ENCODE results near the gene ARAF. TPM values are rescaled to one million over a fixed set of nuclear protein-coding genes. Genes with fewer than 3 reads are reported as not detected.
A peak's percentile ranks its signal among the peaks of the same experiment; 100 is the strongest.

The ARAF gene
- total RNA-seq, 1 experiment from 2014 or later, result 63.5 TPM

- H3K27ac Mint-ChIP-seq (ENCODE audit: low read depth, unreplicated experiment), result no peak overlapping the region
- no peak for TF ChIP-seq CTCF (IDR thresholded peaks at IDR 0.05; ENCODE audit: unreplicated experiment)
- ChIA-PET CTCF (interaction anchor here (0.8 kb wide), 1 partner anchor 74 kb away, joined by 3 read pairs; no protein-coding TSS in a partner anchor), POLR2A (interaction anchor here (0.8 kb wide), 1 partner anchor 32 kb away, joined by 3 read pairs; the partner anchor contains the start of gene TIMP1)
- H3K4me1 Mint-ChIP-seq (ENCODE audit: insufficient read depth, unreplicated experiment), result no peaks in the 10 kb centered on the region
- intact Hi-C loops (cut with micrococcal nuclease), result no loop called here
- DNase-seq (ENCODE audit: unreplicated experiment), result no peak
- no peaks in the 10 kb centered on the region for H3K36me3 Mint-ChIP-seq (ENCODE audit: insufficient read depth, unreplicated experiment)
- no peaks in the 10 kb centered on the region for H3K27me3 Mint-ChIP-seq (ENCODE audit: insufficient read depth, unreplicated experiment)
- H3K9me3 Mint-ChIP-seq (ENCODE audit: unreplicated experiment), result no peaks in the 10 kb centered on the region
- BruUV-seq (replicated peaks), result no TSS peak
- no peak overlapping the region for H3K4me3 Mint-ChIP-seq (ENCODE audit: unreplicated experiment)
Measured at GRCh38 chrX:47614618-47615017, 53.6 kb downstream of the ARAF start.

- ChIA-PET POLR2A (no interaction called here), CTCF (no interaction called here)
- no TSS peak for BruUV-seq (replicated peaks)
- Mint-ChIP-seq H3K4me3 (ENCODE audit: unreplicated experiment) (peak overlapping the region; percentile 59), H3K27me3 (ENCODE audit: insufficient read depth, unreplicated experiment) (no peaks in the 10 kb centered on the region), H3K9me3 (ENCODE audit: unreplicated experiment) (no peaks in the 10 kb centered on the region), H3K4me1 (ENCODE audit: insufficient read depth, unreplicated experiment) (no peaks in the 10 kb centered on the region), H3K36me3 (ENCODE audit: insufficient read depth, unreplicated experiment) (peaks cover 6% of the 10 kb centered on the region), H3K27ac (ENCODE audit: low read depth, unreplicated experiment) (no peak overlapping the region)
- no peak for DNase-seq (ENCODE audit: unreplicated experiment)
- intact Hi-C loops (cut with micrococcal nuclease), result no loop called here
- TF ChIP-seq CTCF (IDR thresholded peaks at IDR 0.05; ENCODE audit: unreplicated experiment), result no peak
Measured at GRCh38 chrX:47618923-47619485, 58.0 kb downstream of the ARAF start.

GRCh38 chrX:47619486-47620302 lies 58.7 kb downstream of the ARAF start, which contains the start of gene SYN1:
TSS of gene SYN1 (minus strand) at chrX:47619857. CDS start at chrX:47619728, 129 bp downstream.
- TF ChIP-seq CTCF (IDR thresholded peaks at IDR 0.05; ENCODE audit: unreplicated experiment), result no peak
- no TSS peak for BruUV-seq (replicated peaks)
- Mint-ChIP-seq H3K4me3 (ENCODE audit: unreplicated experiment) (peak within 1 kb of the TSS; percentile 59), H3K36me3 (ENCODE audit: insufficient read depth, unreplicated experiment) (peaks cover 6% of the 10 kb centered on the region), H3K4me1 (ENCODE audit: insufficient read depth, unreplicated experiment) (no peaks in the 10 kb centered on the region), H3K27me3 (ENCODE audit: insufficient read depth, unreplicated experiment) (no peaks in the 10 kb centered on the region), H3K27ac (ENCODE audit: low read depth, unreplicated experiment) (no peak within 1 kb of the TSS), H3K9me3 (ENCODE audit: unreplicated experiment) (peaks cover under 1% of the 10 kb centered on the region)
- CTCF ChIA-PET, result no interaction called here
- peak; percentile 52 for DNase-seq (ENCODE audit: unreplicated experiment)
- POLR2A ChIA-PET, result interaction anchor here (0.6 to 0.7 kb wide), 3 partner anchors 11 to 321 kb away, joined by 3 to 5 read pairs (median 3); partner anchors contain the start of gene TIMP1
- intact Hi-C loops (cut with micrococcal nuclease), result no loop called here

- Mint-ChIP-seq H3K9me3 (ENCODE audit: unreplicated experiment) (peaks cover 6% of the 10 kb centered on the region), H3K4me1 (ENCODE audit: insufficient read depth, unreplicated experiment) (no peaks in the 10 kb centered on the region), H3K36me3 (ENCODE audit: insufficient read depth, unreplicated experiment) (peaks cover 6% of the 10 kb centered on the region), H3K27me3 (ENCODE audit: insufficient read depth, unreplicated experiment) (no peaks in the 10 kb centered on the region), H3K4me3 (ENCODE audit: unreplicated experiment) (no peak overlapping the region), H3K27ac (ENCODE audit: low read depth, unreplicated experiment) (no peak overlapping the region)
- ChIA-PET CTCF (no interaction called here), POLR2A (interaction anchor here (0.7 kb wide), 2 partner anchors 10 to 321 kb away, joined by 3 to 5 read pairs; no protein-coding TSS in a partner anchor)
- no peak for TF ChIP-seq CTCF (IDR thresholded peaks at IDR 0.05; ENCODE audit: unreplicated experiment)
- BruUV-seq (replicated peaks), result no TSS peak
- intact Hi-C loops (cut with micrococcal nuclease), result no loop called here
- no peak for DNase-seq (ENCODE audit: unreplicated experiment)
Measured at GRCh38 chrX:47620303-47620685, 59.3 kb downstream of the ARAF start.

All from MCF 10A (cell line).